Smooth muscle cell (in vitro differentiated cells): ENCODE measurements around the gene NT5DC1. TPM values are rescaled to one million over a fixed set of nuclear protein-coding genes. Genes with fewer than 3 reads are reported as not detected.

ENCODE experiments used
- DNase-seq: peaks from one replicate; lab custom pipeline; 2025; ENCODE audit not compliant: unreplicated experiment; lab: John Stamatoyannopoulos, UW
- H2AFZ ChIP-seq: fragments of 200-600 bp; sonication (generic); 2 replicates; pipeline ENCODE4 v1.6.0; 2016; ENCODE audit warnings: antibody characterized with exemption, low read depth, mild to moderate bottlenecking
- H3F3A ChIP-seq: fragments of 200-600 bp; sonication (generic); 2 replicates; pipeline ENCODE4 v1.6.0; 2017; ENCODE audit warnings: antibody characterized with exemption, low read depth
- H3K27ac ChIP-seq: fragments of 200-600 bp; sonication (generic); 2 replicates; pipeline ENCODE4 v1.5.1; 2016; ENCODE audit warnings: low read depth, mild to moderate bottlenecking
- H3K27me3 ChIP-seq: fragments of 200-600 bp; sonication (generic); 2 replicates; pipeline ENCODE4 v1.6.1; 2016; ENCODE audit warnings: low read depth, mild to moderate bottlenecking
- H3K36me3 ChIP-seq: fragments of 200-600 bp; sonication (generic); 2 replicates; pipeline ENCODE4 v1.5.1; 2016; ENCODE audit warnings: low read depth
- H3K4me1 ChIP-seq: fragments of 200-600 bp; sonication (generic); 2 replicates; pipeline ENCODE4 v1.5.1; 2016; ENCODE audit warnings: low read depth
- H3K4me2 ChIP-seq: fragments of 200-600 bp; sonication (generic); 2 replicates; pipeline ENCODE4 v1.6.0; 2016; ENCODE audit warnings: mild to moderate bottlenecking
- H3K4me3 ChIP-seq: fragments of 200-600 bp; sonication (generic); 2 replicates; pipeline ENCODE4 v1.5.1; 2016; ENCODE audit warnings: mild to moderate bottlenecking
- H3K79me2 ChIP-seq: fragments of 200-600 bp; sonication (generic); 2 replicates; pipeline ENCODE4 v1.6.0; 2016; ENCODE audit warnings: low read depth, mild to moderate bottlenecking
- H3K9ac ChIP-seq: fragments of 200-600 bp; sonication (generic); 2 replicates; pipeline ENCODE4 v1.6.0; 2016; ENCODE audit warnings: low read depth
- H3K9me3 ChIP-seq: fragments of 200-600 bp; sonication (generic); replicated peaks from 2 replicates; pipeline ENCODE4 v1.5.1; 2016; ENCODE audit warnings: low read depth
- H4K20me1 ChIP-seq: fragments of 200-600 bp; sonication (generic); 2 replicates; pipeline ENCODE4 v1.6.0; 2016; ENCODE audit warnings: low read depth
- WGBS: methylation state at CpG from one replicate; pipeline ENCODE4 v1.1.7; 2016; ENCODE audit warnings: low lambda C conversion rate; 5-methylcytosine and 5-hydroxymethylcytosine counted together
- polyA plus RNA-seq: library from polyadenylated mRNA; unstranded; fragments of >200 nt; fragmentation: Nextera tagmentation; extraction: Ambion mirVana; gene quantifications from 2 replicates; pipeline ENCODE4 v1.2.1, GENCODE V29; 2016
- total RNA-seq: library from RNA; depleted of rRNA; stranded (reverse); fragments of >200 nt; gene quantifications from 2 replicates; pipeline ENCODE4 v1.2.3, GENCODE V29; 2014
- TF ChIP-seq, protein P1 (sequence below): fragments of 200-600 bp; sonication (generic); IDR thresholded peaks from 2 replicates; pipeline ENCODE4 v1.5.1; 2017; ENCODE audit warnings: borderline replicate concordance, mild to moderate bottlenecking, antibody characterized with exemption; ENCODE audit not compliant: insufficient read depth, poor library complexity, severe bottlenecking

NT5DC1 gene
- total and polyA plus RNA-seq, 2 experiments from 2014 or later = 3.7 to 23.9 TPM

DNA sequence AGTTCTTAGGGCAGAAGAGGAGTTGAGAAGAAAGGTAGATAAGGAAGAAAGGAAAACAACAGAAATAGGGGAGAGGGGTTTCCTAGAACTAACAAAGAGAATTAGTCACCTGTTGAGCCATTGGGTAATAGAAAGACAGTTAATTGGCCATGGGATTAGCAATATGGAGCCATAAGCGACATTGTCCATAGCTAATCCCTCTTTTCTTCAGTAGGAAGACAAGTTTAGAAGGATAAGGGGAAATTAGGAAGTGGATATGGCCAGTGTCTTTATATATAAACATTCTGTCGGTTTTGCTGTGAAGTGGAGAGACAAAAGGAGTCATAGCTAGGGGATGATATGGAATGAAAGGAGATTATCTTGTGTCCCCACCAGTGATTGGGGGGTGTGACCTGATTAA lies 69.2 kb downstream of the NT5DC1 start:
- H3K9ac ChIP-seq = no peak overlapping the region
- no peak overlapping the region for H3K4me2 ChIP-seq
- TF ChIP-seq, protein P1, sequence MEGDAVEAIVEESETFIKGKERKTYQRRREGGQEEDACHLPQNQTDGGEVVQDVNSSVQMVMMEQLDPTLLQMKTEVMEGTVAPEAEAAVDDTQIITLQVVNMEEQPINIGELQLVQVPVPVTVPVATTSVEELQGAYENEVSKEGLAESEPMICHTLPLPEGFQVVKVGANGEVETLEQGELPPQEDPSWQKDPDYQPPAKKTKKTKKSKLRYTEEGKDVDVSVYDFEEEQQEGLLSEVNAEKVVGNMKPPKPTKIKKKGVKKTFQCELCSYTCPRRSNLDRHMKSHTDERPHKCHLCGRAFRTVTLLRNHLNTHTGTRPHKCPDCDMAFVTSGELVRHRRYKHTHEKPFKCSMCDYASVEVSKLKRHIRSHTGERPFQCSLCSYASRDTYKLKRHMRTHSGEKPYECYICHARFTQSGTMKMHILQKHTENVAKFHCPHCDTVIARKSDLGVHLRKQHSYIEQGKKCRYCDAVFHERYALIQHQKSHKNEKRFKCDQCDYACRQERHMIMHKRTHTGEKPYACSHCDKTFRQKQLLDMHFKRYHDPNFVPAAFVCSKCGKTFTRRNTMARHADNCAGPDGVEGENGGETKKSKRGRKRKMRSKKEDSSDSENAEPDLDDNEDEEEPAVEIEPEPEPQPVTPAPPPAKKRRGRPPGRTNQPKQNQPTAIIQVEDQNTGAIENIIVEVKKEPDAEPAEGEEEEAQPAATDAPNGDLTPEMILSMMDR = no peak
- WGBS = 100% methylated on average over 2 of the region's 2 CpGs
- H4K20me1 ChIP-seq = no peaks in the 10 kb centered on the region
- H3K36me3 ChIP-seq = no peaks in the 10 kb centered on the region
- no peaks in the 10 kb centered on the region for H3K79me2 ChIP-seq
- no peak overlapping the region for H2AFZ ChIP-seq
- H3F3A ChIP-seq = no peaks in the 10 kb centered on the region
- H3K4me1 ChIP-seq = no peaks in the 10 kb centered on the region
- H3K27me3 ChIP-seq = no peaks in the 10 kb centered on the region
- H3K9me3 ChIP-seq = peaks cover 10% of the 10 kb centered on the region
- no peak for DNase-seq
- H3K27ac ChIP-seq = no peak overlapping the region
- no peak overlapping the region for H3K4me3 ChIP-seq

DNA sequence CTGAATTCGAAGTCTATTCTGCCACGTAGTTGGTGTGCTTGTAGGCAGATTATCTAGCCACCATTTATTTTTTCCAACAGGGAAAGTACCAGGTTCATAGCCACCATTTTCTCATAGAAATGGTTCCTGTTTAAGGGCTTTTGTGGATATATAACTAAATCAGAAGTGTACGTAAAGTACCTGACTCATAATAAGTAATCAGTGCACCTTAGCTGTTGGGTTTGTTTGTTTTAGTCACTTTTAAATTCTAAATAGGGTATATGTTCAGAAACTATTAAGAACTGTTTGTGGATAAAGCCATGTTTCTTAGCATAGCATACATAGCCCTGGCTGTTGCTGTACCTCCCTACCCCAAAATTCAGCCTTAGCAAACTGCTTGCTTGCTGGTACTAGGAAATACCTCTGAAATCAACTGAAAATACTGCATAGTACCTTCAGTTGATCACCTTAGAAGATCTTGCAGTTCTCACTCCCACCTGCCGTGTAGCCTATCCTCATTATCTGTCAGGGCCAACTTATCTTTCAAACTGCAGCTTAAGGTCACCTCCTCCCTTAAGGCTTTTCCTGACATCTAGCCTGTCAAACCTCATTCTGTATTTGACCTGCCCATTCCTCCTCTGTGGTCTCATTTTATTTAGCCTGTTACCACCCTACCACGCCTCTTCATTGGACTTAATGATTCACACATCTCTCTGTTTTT lies 69.9 kb downstream of the NT5DC1 start:
- TF ChIP-seq, protein P1 = no peak
- Histone ChIP-seq H3K27me3 (no peaks in the 10 kb centered on the region), H3K4me3 (no peak overlapping the region), H3F3A (no peaks in the 10 kb centered on the region), H3K4me2 (no peak overlapping the region), H2AFZ (no peak overlapping the region), H3K4me1 (no peaks in the 10 kb centered on the region), H3K27ac (no peak overlapping the region), H3K79me2 (no peaks in the 10 kb centered on the region), H3K9me3 (peaks cover 15% of the 10 kb centered on the region), H3K36me3 (peaks cover 4% of the 10 kb centered on the region), H3K9ac (no peak overlapping the region), H4K20me1 (no peaks in the 10 kb centered on the region)
- 93% methylated on average over 5 of the region's 5 CpGs for WGBS
- no peak for DNase-seq

DNA sequence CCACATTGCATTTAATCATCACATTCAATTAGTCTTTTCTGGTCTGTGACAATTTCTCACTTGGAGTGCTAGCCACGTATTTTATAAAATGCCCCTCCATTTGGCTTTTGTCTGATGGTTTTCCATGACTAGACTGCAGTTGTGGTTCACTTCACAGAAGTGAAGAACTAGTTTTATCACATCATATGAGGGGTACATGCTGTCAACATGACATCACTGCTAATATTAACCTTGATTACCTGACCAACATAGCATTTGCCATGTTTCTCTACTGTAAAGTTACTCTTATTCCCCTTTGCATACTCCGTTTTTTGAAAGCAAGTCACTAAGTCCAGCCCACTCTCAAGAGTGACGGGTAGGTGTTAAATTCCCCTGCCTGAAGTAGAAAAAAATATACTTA lies 73.3 kb downstream of the NT5DC1 start:
- Histone ChIP-seq H3F3A (no peaks in the 10 kb centered on the region), H3K79me2 (no peaks in the 10 kb centered on the region), H3K4me3 (no peak overlapping the region), H3K4me2 (no peak overlapping the region), H4K20me1 (no peaks in the 10 kb centered on the region), H3K27ac (no peak overlapping the region), H3K9me3 (peaks cover 8% of the 10 kb centered on the region), H3K36me3 (peaks cover 4% of the 10 kb centered on the region), H3K27me3 (no peaks in the 10 kb centered on the region), H3K4me1 (no peaks in the 10 kb centered on the region), H3K9ac (no peak overlapping the region), H2AFZ (no peak overlapping the region)
- DNase-seq = no peak
- WGBS = 63% methylated on average over 3 of the region's 3 CpGs
- TF ChIP-seq, protein P1 = no peak

DNA sequence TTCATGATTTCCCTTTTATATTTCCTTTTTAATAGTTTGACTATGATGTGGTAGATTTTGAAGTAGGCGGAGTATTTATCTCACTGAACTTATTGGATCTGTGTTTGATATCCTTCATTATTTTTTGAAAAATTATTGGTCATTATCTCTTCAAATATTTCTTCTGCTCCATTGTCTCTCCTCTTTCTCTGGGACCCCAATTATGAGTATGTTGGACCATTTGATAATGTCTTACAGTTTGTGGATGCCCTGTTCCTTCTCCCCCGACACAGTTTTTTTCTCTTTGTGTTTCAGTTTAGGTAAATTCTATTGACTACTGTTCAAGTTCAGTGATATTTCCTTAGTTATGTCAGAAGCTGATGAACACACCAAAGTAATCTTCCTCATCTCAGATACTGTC lies 74.7 kb downstream of the NT5DC1 start:
- no peaks in the 10 kb centered on the region for H3K79me2 ChIP-seq
- H3K9me3 ChIP-seq = peaks cover 8% of the 10 kb centered on the region
- H3F3A ChIP-seq = no peaks in the 10 kb centered on the region
- no peak overlapping the region for H3K27ac ChIP-seq
- no peak for DNase-seq
- H3K27me3 ChIP-seq = no peaks in the 10 kb centered on the region
- TF ChIP-seq, protein P1 = no peak
- no peaks in the 10 kb centered on the region for H4K20me1 ChIP-seq
- peaks cover 4% of the 10 kb centered on the region for H3K36me3 ChIP-seq
- WGBS = 96% methylated on average over 2 of the region's 2 CpGs
- no peaks in the 10 kb centered on the region for H3K4me1 ChIP-seq
- H3K4me3 ChIP-seq = no peak overlapping the region
- no peak overlapping the region for H3K4me2 ChIP-seq
- no peak overlapping the region for H2AFZ ChIP-seq
- no peak overlapping the region for H3K9ac ChIP-seq
